AG04450 (cell line): ENCODE measurements around the gene POMP. TPM values are rescaled to one million over a fixed set of nuclear protein-coding genes. Genes with fewer than 3 reads are reported as not detected.
"Not testable (repeated sequence)": the region's sequence is repeated elsewhere in the genome, so short reads cannot be mapped to it uniquely, and the experiment has no call there.

Experiments
- CTCF ChIA-PET: fragments of 300-600, 350-600 bp; formaldehyde crosslinking; extraction: SDS; loops from one replicate; lab custom pipeline; 2022; ENCODE audit warnings: antibody characterized with exemption, inconsistent platforms; lab: Charles Lee
- POLR2A ChIA-PET: fragments of 350-600 bp; formaldehyde crosslinking; extraction: SDS; loops from one replicate; lab custom pipeline; 2021; ENCODE audit warnings: antibody characterized with exemption, inconsistent platforms; lab: Yijun Ruan, JAX
- DNase-seq: peaks from one replicate; pipeline ENCODE4 v3.0.0-alpha.2; 2011; ENCODE audit warnings: low read depth, low spot score
- H3K27ac ChIP-seq: one replicate; pipeline ENCODE4 v1.5.1; 2012; ENCODE audit warnings: low read depth, low read length, control low read depth
- H3K27me3 ChIP-seq: one replicate; pipeline ENCODE4 v1.6.0; 2012; ENCODE audit warnings: low read length; ENCODE audit not compliant: control insufficient read depth, insufficient read depth
- H3K4me3 ChIP-seq: 2 replicates; pipeline ENCODE4 v1.5.1; 2011; ENCODE audit warnings: mild to moderate bottlenecking, low read depth, low read length, control low read depth
- H3K9me3 ChIP-seq: 2 replicates; pipeline ENCODE4 v1.5.1; 2012; ENCODE audit warnings: low read length; ENCODE audit not compliant: control insufficient read depth, insufficient read depth
- CTCF ChIP-seq: IDR thresholded peaks from 2 replicates; pipeline ENCODE4 v1.5.1; 2011; ENCODE audit warnings: low read depth, low read length, control low read depth, inconsistent platforms
- polyA plus RNA-seq: library from polyadenylated mRNA; depleted of rRNA; stranded (reverse); fragments of >200 nt; gene quantifications from 2 replicates; pipeline ENCODE4 v1.2.3, GENCODE V29; 2011

Gene POMP
- polyA plus RNA-seq, 1 experiment, result 117 TPM

- Histone ChIP-seq H3K4me3 (no peak overlapping the region), H3K27ac (no peak overlapping the region), H3K9me3 (no peaks in the 10 kb centered on the region; the same call in 1 of the 2 replicates), H3K27me3 (no peaks in the 10 kb centered on the region)
- ChIA-PET POLR2A (interaction anchor here (1.0 kb wide), 1 partner anchor 114 kb away, joined by 3 read pairs; no protein-coding TSS in a partner anchor), CTCF (interaction anchor here (0.8 to 3.7 kb wide), 7 partner anchors 10 to 118 kb away, joined by 3 to 42 read pairs (median 3); partner anchors contain the start of gene POMP)
- TF ChIP-seq CTCF, result no peak
- no peak for DNase-seq
Observed at GRCh38 chr13:28680541-28680940, 21.6 kb downstream of the POMP start.

- H3K9me3 ChIP-seq, DNase-seq, POLR2A ChIA-PET, H3K4me3 ChIP-seq, H3K27ac ChIP-seq, H3K27me3 ChIP-seq: not testable (repeated sequence)
- CTCF ChIA-PET, result interaction anchor here (0.6 to 0.8 kb wide), 2 partner anchors 114 to 157 kb away, joined by 3 to 4 read pairs; no protein-coding TSS in a partner anchor
Observed at GRCh38 chr13:28683169-28683568, 24.2 kb downstream of the POMP start.

GRCh38 chr13:28684257-28684656 is 25.3 kb downstream of the POMP start:
- no peak for TF ChIP-seq CTCF
- no peak overlapping the region for H3K27ac ChIP-seq
- H3K27me3 ChIP-seq, result no peaks in the 10 kb centered on the region
- no peak for DNase-seq
- CTCF ChIA-PET, result no interaction called here
- no peak overlapping the region for H3K4me3 ChIP-seq
- no peaks in the 10 kb centered on the region; the same call in 1 of the 2 replicates for H3K9me3 ChIP-seq
- POLR2A ChIA-PET, result no interaction called here

GRCh38 chr13:28685114-28685513 is 26.2 kb downstream of the POMP start:
- CTCF ChIA-PET, result interaction anchor here (1.6 kb wide), 1 partner anchor 111 kb away, joined by 3 read pairs; no protein-coding TSS in a partner anchor
- no peak for DNase-seq
- TF ChIP-seq CTCF, result no peak
- Histone ChIP-seq H3K4me3 (no peak overlapping the region), H3K27ac (no peak overlapping the region), H3K27me3 (no peaks in the 10 kb centered on the region), H3K9me3 (no peaks in the 10 kb centered on the region; the same call in 1 of the 2 replicates)
- POLR2A ChIA-PET, result no interaction called here

- Histone ChIP-seq H3K9me3 (no peaks in the 10 kb centered on the region; the same call in 1 of the 2 replicates), H3K27ac (no peak overlapping the region), H3K27me3 (no peaks in the 10 kb centered on the region), H3K4me3 (no peak overlapping the region)
- no peak for DNase-seq
- ChIA-PET CTCF (interaction anchor here (1.6 kb wide), 1 partner anchor 111 kb away, joined by 3 read pairs; no protein-coding TSS in a partner anchor), POLR2A (no interaction called here)
- no peak for TF ChIP-seq CTCF
Observed at GRCh38 chr13:28685892-28686291, 27.0 kb downstream of the POMP start.

- H3K4me3 ChIP-seq, result peak overlapping the region; percentile 32
- peak overlapping the region; percentile 11 for H3K27ac ChIP-seq
- not testable (repeated sequence) for H3K9me3 ChIP-seq, H3K27me3 ChIP-seq
- ChIA-PET CTCF (interaction anchor here (0.6 kb wide), 1 partner anchor 59 kb away, joined by 3 read pairs; no protein-coding TSS in a partner anchor), POLR2A (interaction anchor here (0.6 kb wide), 1 partner anchor 31 kb away, joined by 3 read pairs; no protein-coding TSS in a partner anchor)
- peak; percentile 38 for DNase-seq
Observed at GRCh38 chr13:28693605-28694491, 34.9 kb downstream of the POMP start.
